Fibroblast of skin of right quadriceps (primary cell): Measurements from ENCODE around the gene GYPB.
"Not testable (repeated sequence)": the region's sequence is repeated elsewhere in the genome, so short reads cannot be mapped to it uniquely, and the experiment has no call there.

ENCODE experiments used
- DNase-seq: peaks from one replicate; pipeline ENCODE4 v3.0.0-alpha.2; 2013

The GYPB gene

DNA sequence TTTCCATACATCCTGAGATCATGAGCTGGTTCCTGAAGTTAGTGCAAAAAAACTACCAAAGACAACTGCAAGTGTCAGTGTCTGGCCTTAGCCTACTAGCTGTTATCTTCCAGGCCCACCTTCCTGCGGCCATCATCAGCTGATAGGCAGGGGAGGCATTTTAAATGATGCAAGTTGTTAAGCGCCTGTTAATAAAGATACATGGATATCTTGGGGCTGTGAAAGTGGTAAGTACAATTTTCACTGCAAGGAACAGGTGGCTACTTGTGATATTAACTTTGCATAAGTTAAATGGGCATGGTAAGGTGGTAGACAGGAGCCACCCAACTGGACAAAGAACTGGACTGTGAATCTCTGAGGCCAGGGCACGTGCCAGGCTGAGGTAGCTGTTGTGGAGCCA, at the start of gene GYPB:
Gene GYPB (minus strand): TSS at position 104 of the 400 bp plus-strand sequence. CDS start 93 bp downstream, at position 11.
- DNase-seq = not testable (repeated sequence)

DNA sequence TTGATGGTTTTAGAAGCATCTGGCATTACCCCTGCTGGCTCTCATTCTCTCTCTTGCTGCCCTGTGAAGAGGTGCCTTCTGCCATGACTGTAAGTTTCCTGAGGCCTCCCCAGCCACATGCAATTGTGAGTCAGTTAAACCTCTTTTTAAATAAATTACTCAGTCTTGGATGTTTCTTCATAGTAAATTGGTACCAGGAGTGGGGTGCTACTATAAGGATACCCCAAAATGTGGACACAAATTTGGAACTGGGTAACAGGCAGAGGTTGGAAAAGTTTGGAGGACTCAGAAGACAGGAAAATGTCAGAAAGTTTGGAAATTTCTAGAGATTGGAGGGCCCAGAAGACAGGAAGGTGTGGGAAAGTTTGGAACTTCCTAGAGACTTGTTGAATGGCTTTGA, 42.4 kb upstream of the GYPB start:
- DNase-seq = not testable (repeated sequence)

DNA sequence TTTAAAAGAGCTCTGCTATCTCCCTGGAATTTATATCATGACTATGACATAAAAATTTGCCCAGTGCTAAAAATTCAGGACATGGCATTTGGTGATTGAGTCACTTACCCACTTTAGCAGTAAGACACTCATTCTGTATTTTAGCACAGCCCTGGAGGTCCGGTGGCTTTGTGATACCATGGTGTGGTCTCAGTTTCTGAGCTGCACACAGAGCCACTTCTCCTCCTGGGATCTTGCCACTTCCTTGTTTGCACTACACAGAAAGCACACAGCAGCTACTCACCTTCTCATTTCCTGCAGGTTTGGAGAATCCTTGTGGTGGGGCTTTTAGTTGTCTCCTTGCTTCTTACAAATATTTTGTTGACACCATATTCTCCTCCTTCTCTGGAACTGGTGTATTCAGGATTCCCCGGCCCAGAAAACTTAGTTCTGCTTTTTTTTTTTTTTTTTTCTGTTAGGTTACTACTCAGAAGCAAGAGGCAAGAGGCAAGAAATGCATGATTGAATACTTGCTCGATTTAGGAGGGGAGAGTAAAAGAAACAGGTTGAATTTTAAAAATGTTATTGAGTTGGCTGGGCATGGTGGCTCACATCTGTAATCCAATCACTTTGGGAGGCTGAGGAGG, 41.2 kb upstream of the GYPB start:
- DNase-seq = not testable (repeated sequence)

DNA sequence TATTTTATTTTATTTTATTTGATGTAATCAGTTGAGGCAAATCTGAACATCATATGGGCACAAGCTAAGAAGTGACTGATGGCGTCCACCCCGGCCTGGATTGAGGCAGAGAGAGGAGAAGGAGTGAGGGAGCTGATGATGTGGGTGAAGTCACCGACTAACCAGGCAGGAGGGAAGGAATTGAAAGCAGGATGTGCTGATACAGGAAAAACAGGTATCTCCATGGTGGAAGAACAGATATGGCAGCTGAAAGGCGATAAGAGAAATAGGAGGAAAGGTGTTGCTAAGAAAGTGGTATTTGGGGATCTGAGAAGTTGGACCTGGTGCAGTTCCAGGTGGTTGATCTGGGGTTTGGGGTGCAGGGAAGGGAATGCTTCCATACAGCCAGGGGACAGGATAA, 37.6 kb upstream of the GYPB start:
- DNase-seq = no peak

DNA sequence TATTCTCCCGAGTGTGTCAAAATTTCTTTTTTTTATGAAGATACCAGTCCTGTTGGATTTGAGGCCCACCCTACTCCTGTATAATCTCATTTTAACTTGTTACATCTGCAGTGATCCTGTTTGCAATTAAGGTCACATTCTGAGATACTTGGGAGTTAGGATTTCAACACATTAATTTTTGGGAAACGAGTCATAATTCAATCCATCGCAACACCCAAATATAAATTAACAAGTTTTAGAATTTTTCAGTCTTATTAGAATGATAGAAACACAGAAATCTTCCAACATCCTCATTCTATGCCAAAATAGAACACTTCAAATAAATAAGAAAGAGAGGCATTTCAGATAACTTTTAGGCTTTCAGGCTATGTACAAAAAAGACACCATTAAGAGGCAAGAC, 36.2 kb upstream of the GYPB start:
- peak; percentile 54 for DNase-seq

DNA sequence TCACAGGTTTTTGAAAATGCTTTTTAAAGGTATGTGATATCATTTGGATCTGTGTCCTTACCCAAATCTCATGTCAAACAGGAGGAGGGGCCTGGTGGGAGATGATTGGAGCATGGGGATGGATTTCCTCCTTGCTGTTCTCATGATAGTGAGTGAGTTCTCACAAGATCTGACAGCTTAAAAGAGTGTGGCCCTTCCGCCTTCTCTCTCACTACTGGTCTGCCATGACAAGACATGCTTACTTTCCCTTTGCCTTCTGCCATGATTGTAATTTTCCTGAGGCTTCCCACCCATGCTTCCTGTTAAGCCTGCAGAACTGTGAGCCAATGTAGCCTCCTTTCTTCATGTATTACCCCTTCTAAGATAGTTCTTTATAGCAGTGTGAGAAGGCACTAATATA, 32.3 kb upstream of the GYPB start:
- DNase-seq = not testable (repeated sequence)

DNA sequence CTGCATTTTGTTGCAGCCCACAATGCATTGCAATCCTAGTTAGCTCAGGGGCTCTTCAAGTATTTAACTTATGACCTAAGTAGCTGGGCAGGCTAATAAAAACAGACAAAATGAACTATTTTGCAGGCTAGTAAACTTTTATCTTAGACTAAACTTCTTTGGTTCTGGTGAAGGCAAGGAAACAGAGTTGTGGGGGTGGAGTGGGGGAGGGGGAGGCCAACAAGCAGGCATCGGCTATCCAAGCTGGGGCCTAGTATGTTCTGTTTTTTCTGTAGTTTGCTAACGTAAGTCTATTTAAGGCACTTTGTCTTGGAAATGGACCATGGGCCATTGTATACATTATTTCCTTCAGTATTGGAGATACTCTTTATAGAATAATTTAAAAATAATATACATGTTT, 31.5 kb upstream of the GYPB start:
- not testable (repeated sequence) for DNase-seq

DNA sequence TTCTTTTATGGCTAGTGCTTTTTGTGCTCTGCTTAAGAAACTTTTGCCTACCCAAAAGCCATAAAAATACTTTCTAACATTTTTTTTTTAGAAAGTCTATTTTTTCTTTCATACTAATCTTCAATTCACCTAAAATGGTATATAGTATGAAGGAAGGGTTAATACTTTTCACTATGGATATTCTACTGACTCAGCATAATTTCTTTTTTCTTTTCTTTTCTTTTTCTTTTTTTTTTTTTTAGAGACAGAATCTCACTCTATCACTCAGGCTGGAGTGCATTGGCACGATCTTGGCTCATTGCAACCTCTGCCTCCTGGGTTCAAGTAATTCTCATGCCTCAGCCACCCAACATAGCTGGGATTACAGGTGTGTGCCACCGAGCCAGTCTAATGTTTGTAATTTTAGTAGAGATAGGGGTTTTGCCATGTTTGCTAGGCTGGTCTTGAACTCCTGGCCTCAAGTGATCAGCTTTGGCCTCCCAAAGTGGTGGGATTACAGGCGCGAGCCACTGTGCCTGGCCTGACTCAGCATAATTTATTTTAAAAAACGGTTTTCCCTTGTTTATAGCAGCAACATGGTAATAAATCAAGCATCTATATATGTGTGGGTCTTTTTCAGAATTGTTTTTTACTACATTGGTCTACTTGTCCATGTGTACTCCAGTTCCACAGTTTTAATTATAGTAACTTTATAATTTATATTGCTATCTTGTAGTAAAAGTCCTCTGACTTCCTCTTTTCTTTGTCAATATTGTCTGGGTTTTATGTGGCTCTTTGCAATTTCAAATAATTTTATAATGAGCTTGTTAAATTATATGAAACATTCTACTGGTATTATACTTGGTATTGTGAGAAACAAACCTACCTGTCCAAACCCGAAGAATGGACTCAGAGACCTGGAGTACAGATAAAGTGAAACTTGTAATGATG, 30.6 kb upstream of the GYPB start:
- DNase-seq = not testable (repeated sequence)

DNA sequence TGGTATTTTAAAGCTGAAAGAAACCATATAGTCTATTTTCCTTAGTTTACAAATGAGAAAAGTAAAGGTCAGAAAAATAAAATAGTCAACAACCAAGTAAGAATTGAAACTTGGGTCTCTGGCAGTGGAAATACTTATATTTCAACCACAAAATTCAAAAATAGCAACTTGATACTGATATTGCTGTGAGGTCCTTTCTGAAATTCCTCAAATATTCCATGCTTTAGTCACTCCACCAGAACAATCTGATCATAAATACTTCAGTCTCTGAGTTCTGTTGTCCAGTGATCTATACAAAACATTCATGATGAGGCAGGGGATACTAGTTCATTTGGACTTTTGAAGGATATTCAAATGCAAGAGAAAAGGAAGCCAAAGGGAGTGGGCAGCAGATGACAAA, 25.8 kb upstream of the GYPB start:
- DNase-seq = peak; percentile 46

DNA sequence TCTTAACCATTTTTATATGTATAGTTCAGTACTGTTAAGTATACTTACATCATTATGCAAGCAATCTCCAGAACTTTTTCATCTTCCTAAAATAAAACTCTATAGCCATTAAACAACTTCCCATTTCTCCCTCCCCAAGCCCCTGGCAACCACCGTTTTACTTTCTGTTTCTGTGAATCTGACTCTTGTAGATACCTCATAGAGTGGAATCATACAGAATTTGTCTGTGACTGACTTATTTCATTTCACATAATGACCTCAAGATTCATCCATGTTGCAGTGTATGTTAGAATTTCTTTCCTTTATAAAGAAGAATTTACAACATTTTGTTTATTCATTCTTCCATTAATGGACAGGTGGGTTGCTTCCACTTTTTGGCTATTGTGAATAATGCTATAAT, 13.4 kb upstream of the GYPB start:
- not testable (repeated sequence) for DNase-seq

DNA sequence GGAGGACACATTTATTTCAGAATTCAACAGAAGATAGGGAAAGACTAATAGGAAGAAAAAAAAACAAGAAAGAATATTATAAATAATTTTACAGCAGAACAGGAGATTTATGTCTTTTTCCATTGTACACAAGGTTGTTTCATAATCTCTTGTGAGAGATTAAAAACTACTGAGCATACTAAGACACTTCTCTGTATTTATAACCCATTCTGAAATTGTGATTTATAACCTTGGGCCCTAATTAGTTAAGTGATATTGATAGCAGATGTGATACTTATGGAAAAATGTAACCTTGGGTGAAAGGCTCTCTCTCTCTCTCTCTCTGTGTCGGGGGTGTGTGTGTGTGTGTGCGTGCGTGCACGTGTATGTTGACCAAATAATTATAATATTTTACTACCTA, 12.7 kb upstream of the GYPB start:
- DNase-seq = peak; percentile 21

DNA sequence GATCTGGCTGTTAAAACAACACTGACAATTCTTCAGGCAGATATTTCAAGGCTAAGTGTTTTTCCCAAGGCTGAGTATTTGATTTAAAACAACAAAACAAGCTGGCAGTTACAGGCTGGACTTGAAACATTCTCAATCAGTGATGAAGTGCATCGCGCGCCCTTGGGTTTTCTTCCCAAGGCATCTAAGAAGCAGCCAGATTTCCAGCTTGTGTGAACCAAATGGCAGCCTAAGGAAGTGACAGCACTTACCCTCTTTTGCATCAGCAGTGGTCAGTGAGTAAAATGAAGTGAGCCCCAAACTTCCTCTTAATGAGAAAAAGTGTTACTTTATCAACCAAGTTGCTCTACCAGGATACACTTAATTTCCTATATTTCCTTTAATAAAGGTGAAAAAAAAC, 12.2 kb upstream of the GYPB start:
- DNase-seq = not testable (repeated sequence)

DNA sequence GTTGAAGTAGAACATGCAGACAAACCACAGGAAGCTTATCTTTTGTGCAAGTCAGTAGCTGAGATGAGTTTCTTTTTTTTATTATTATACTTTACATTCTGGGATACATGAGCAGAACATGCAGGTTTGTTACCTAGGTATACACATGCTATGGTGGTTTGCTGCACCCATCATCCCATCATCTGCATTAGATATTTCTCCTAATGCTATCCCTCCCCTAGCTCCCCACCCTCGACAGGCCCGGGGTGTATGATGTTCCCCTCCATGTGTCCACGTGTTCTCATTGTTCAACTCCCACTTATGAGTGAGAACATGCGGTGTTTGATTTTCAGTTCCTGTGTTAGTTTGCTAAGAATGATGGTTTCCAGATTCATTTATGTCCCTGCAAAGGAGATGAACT, 11.5 kb upstream of the GYPB start:
- not testable (repeated sequence) for DNase-seq

DNA sequence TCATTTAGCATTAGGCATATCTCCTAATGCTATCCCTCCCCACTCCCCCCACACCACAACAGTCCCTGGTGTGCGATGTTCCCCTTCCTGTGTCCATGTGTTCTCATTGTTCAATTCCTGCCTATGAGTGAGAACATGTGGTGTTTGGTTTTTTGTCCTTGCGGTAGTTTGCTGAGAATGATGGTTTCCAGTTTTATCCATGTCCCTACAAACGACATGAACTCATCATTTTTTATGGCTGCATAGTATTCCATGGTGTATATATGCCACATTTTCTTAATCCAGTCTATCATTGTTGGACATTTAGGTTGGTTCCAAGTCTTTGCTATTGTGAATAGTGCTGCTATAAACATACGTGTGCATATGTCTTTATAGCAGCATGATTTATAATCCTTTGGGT, 7.5 kb upstream of the GYPB start:
- DNase-seq = not testable (repeated sequence)

DNA sequence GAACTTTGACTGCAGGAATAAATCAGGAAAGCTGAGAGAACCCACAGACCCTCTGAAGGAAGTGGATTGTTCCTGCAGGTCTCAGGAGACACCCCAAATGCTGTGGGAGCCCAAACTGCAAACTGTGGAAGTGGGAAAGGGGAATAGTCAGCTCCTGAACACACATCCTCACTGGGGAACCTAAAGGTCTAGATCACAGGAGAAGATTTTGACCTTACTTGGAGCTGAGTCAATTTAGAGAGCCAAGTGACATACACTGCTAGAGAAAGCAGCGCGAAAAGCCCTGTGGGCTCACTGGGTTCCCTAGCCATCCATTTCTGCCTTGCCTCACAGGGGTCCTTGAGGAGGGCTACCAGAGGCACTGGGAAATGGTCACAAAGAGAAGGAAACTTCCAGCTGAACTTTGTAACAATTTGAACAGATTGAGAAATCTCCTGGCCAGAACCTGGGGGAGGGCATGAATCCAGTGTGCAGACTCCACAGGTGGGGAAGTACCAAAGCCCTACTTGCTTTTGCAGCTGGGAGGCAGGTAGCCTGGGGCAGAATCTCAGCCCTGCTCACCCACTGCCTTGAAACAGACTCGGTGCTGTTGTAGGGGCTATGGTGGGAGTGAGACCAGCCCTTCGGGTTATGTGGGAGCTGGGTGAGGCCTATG, 5.3 kb upstream of the GYPB start:
- DNase-seq = not testable (repeated sequence)

DNA sequence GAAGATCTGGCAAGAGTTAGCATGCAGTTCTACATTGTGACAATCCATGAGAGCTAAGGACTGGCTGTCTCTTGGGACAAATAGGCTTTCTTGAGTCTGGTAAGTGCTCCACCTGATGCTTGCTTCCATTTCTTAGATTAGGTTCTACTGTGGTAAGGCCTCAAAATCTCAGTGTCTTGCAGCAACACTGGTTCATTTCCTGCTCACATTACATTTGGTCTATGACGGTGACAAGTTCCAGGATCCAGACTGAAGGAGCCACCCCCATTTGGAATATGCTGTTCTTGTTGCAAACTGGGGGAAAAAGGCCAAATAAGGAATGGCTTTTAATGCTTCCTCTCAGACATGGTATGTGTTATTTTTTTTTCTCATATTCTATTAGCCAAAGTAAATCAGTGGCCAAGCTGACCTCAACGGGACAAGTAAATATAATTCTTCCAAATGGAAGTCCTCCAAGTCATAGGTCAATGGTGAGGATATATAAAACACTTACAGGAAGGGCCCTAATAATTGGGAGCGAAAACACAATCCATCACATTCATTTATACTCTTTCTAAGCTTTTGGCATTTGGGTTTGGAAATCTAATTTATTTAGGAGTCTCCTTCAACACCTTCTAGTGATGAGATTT, 3.7 kb upstream of the GYPB start:
- DNase-seq = not testable (repeated sequence)

DNA sequence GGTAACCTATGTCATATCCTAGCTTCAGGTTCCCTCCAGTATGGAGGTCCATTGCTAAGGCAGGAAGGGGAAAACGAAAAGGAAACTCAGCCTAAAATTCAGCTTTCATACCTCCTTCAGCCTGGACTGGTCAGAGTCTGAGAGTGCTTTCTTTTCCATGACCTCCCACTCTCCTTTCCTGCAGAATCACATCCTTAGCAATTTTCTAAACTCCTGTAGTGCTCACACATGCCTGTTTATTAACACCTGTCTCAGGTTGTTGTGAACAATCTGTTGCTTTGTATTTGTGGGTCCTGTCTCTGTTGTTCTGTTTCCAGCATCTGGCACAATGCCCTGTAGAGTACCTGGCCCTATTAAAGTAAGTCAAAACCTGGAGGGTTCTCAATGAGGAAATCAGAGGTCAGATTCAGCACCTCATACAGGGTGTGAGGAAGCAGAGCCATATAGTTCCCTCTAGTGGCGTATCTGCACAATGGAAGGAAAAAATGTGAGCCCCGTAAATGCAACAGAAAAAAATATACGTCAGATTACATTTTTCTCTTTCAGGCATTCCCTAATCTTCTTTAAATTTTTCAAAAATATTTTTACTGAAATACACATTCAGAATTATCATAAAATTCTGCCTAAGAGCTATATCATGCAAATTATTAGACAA, 2.3 kb upstream of the GYPB start:
- DNase-seq = peak; percentile 2

DNA sequence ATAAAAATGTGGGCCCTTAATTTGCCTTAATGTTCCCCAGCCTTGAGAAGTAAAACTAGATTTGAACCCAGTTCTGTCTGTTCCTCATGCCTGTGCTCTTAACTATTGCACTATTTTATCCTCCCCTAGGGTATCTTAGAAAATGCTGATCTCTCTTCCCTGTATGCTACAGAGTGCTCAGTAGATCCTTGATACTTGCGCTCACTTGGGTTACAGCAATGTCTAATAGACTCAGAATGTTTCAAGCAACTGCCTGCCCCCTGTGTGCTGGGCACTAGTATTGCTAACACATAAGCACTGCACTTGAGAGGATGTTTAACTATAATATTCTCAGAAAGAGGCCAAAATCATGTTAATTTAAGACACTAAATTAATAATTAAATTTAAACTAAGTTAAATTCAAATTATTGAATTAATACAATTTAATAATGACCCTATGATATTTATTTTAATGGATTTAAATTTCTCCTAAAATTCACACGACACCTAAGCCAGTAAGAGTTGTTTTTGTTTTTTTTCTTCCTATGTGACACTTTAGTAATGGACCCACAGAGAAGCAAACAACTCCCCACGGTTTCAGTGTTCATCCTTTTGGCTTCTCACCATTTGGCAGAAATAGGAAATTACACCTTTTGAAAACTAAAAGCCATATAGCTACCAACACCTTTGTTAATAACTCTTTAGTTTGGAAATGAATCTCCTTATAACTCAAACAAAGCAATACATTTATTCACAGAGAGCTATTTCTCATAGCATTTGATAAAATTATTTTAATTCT, 768 bp downstream of the GYPB start:
- DNase-seq = not testable (repeated sequence)

DNA sequence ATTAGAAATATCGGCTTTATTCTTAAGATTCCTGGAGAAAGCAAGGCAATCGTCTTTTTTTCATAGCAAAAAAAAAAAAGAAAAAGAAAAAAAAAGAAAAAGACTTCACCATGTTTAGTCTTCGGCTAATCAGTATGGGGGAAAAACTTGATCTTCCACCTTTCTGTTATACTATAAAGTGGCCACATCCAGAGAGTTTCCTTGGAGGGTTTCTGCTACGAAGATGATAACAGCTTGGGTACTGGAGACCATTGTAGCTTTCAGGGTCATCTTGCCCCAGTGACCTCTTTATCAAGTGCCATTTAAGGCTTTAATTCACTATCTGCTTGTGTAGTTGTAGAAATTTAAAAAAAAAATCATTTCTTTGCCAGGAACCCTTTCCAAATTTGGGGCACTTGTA, 1.9 kb downstream of the GYPB start:
- not testable (repeated sequence) for DNase-seq

DNA sequence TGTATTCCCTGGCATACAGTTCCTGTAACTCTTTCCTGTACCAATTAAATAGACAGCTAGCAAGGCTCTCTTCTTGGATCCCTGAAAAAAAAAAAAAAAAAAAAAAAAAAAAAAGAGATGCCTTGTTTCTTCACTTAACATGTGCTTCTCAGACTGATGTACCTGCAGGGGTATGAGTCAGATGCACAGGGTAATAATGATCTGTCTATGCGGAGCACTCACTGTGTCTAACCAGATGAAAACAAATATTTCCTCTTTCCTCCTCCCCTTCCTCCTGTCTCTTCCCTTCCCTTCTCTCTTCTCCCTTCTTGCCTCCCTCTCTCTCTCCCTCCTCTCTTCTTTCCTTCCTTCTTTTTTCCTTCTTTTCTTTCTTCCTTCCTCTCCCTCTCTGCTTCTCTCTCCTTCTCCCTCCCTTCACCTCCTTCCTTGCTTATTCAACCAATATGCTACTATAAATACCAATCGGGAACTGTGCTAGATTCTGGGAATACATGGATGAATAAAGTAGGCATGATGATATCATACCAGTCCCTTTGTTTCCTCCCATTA, 3.0 kb downstream of the GYPB start:
- not testable (repeated sequence) for DNase-seq

DNA sequence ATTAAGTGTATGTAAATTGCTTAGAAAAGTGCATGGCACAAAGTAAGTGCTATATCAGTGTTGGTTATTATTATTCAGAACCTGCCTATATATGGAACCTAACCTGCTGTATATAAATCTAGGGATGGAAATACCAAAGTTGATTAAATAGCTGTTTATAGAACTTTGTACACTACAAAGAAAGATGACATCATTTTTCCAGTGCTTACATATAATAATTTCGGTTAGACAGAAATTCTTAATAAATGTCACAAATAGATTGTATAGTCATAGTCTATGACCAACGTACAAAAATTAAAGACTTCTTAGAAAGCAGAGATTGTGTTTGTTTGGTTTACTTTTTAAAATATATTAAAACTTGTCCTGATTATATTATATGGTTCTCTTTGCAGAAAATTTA, 4.4 kb downstream of the GYPB start:
- no peak for DNase-seq
